T-helper 1 cell treated with Interleukin-12 subunit alpha and Interleukin-12 subunit beta and Interleukin-4 antibody, amounts not matched to agents 30 ng/mL and 1 ng/mL, for 36 hours (primary cell): ENCODE data around the gene GPR152. TPM values are rescaled to one million over a fixed set of nuclear protein-coding genes. Genes with fewer than 3 reads are reported as not detected.

Experiments
- intact Hi-C: fragments of 100-400 bp; cut with micrococcal nuclease; formaldehyde crosslinking; loops from one replicate; pipeline ENCODE4 v1.15.1; 2024
- total RNA-seq: library from RNA; stranded (reverse); gene quantifications from 2 replicates; pipeline ENCODE4 v1.2.3, GENCODE V29; 2022

Gene GPR152
- not detected in 2 replicates for total RNA-seq

DNA sequence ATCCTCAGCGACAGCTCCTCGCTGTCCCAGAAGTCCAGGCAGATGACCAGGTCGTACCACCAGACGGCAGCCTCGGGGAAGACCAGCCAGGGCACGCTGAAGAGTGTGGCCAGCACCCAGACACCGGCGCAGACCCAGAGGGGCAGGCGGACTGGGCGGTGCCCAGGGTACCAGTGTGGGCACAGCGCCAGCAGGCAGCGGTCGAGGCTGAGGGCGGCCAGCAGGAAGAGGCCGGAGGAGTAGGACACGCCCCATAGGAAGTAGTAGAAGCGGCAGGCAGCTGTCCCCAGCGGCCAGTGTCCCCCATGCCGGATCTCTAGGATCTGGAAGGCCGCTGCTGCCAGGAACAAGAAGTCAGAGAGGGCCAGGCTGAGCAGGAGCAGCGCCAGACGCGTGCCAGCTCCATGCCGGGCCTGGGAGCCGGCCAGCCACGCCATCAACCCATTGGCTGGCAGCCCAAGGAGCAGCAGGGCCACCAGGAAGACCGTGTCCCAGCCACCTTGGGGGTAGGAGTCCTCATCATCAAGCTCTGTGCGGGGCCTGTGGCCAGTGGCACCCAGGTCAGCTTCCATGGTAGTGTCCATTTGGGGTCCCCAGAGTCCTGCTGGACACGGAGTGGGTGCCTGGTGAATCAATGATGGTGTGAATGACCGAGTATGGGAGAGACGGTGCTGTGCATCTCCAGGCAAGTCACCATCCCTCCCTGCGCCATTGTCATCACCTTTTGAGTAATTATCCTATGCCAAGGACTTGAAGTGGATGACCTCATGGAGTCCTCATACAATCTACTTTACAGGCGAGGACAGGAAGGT, at the start of gene GPR152:
Gene GPR152 (minus strand): TSS at position 589 of the 812 bp plus-strand sequence. CDS start 5 bp downstream, at position 584.
- intact Hi-C loops: no loop called here

GRCh38 chr11:67501854-67502253, 49.3 kb upstream of the GPR152 start:
- intact Hi-C loops: no loop called here

DNA sequence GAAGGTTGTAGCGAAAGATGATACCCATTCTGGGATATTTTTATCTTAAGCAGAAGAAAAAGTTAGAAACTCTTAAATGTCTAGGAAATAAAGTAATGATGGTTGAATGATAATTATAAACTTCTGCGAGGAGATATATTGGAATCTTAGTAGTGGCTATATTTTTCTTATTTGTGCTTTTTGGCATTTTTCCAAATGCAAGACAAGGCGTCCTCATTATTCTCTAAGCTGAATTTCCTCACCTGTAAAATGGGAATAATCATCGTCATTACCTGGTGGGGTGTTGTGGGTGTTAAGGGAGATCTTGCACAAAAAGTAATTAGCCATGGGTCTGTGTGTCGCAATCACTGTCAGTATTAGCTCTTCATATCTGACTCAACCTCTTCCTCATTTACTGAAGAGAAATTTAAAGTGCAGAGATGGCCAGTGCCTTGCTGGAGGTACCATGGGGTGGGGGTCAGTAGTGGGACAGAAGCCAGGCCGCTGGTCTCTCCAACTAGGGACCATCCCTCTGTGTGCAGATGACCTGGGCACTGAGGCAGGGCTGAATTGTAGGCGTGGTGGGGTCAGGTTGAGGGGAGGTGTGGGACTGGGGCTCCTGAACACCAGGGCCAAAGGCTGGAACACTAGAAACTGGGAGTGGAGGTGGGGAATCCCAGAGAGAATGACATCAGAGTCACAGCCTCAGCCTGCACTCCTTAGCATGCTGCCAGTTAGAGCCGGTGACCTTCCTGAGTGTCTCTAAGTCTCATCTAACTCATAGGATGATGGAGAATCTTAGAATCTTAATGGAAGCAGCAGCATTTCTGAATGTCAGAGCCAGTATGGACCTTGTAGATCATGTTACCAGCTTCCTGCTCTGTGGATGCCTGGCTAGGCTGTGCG, 48.5 kb upstream of the GPR152 start:
- intact Hi-C loops: no loop called here

DNA sequence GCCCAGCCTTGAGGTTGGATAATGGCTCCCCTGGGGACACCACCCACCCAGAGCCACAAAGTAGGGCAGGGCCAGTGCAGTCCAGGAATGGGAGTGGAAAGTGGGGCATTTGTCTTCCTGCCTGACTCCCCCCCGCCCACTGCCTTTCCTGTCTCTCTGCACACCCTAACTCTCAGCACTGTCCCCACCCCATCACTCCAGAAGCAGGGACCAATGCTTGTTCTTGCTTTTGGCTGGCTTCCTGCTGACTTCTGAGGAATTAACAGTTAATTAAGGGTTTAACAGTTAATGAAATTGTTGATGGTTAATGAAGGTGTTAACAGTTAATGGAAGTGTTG, 47.9 kb upstream of the GPR152 start:
- intact Hi-C loops: no loop called here

- intact Hi-C loops: no loop called here
Observed at GRCh38 chr11:67499808-67500483, 47.4 kb upstream of the GPR152 start.

GRCh38 chr11:67498544-67498972, 46.0 kb upstream of the GPR152 start:
- intact Hi-C loops: no loop called here

GRCh38 chr11:67497656-67498291, 45.2 kb upstream of the GPR152 start:
- intact Hi-C loops: no loop called here

- intact Hi-C loops: no loop called here
Observed at GRCh38 chr11:67496113-67496512, 43.6 kb upstream of the GPR152 start.

DNA sequence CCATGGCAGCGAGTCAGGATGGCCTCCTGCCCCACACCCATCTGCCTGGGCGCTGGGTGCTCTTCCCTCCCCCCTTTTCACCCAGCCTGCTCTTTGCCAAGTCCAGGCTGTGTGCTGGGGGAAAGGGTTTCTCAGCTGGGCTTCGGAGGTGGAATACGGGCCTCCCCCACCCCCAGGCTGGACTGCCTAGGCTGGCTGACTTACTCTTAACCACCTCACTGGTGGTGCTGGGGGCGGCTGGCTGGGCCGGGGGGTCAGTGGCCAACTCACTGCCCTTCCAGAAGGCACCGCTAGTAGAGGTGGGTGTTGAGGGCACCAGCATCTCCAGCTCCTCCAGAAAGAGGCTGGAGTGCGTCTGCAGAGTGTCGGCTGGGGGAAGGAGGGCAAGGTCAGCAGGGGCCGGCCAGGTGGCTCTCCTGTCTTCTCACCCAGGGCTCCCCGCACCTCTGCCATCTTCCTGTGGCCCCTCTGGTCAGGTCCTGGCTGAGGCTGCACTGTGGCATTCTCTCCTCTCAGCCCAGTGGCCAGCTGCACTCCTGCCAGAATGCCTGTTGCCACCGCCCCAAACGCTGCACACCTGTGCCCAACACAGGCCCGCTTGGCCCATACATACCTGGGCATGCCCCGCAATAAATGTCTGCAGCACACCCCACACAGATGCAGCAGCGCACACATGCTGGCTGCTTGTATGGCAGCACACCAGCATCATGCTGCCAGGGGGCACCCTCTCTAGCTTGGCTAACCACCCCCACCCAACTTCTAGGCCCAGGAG, 42.9 kb upstream of the GPR152 start:
- intact Hi-C loops: no loop called here

DNA sequence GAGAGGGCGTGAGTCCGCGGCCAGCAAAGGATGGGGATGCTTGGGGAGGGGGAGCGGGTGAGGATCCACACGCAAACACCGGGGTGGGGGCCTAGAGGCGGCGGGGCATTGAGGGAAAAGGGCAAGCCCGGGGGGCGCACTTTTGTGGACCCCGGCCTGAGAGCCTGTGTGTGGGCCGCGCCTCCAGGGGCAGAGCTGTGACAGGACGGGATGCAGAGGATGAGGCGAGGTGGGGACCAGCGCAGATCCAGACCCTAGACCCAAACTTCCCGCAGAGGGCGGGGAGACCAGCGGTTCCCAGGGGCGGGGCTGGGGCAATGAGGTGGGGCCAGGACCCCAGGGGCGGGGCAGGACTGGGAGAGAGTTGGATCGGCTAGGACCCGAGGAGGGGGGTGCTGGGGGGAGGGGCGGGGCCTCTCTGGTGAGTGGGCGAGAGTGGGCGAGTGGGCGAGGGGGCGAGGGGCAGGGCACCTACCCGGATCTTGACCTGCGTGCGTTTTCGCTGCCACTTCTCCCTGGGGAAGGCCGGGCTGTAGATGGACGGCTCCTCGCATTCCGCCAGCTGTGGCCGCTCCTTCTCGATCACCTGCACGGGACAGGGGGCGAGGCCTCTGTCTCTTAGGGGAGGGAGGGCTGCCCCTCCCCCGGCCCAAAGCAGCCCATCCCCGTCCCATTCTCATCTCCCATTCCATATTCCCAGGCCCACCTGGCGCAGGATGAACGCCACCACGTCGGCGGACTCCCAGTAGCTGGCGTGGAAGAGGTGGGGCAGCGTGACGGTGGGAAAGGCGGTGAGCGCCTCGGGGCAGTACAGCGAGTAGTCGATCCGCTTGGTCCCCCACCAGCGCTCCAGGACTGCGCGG, 42.1 kb upstream of the GPR152 start:
- intact Hi-C loops: no loop called here

DNA sequence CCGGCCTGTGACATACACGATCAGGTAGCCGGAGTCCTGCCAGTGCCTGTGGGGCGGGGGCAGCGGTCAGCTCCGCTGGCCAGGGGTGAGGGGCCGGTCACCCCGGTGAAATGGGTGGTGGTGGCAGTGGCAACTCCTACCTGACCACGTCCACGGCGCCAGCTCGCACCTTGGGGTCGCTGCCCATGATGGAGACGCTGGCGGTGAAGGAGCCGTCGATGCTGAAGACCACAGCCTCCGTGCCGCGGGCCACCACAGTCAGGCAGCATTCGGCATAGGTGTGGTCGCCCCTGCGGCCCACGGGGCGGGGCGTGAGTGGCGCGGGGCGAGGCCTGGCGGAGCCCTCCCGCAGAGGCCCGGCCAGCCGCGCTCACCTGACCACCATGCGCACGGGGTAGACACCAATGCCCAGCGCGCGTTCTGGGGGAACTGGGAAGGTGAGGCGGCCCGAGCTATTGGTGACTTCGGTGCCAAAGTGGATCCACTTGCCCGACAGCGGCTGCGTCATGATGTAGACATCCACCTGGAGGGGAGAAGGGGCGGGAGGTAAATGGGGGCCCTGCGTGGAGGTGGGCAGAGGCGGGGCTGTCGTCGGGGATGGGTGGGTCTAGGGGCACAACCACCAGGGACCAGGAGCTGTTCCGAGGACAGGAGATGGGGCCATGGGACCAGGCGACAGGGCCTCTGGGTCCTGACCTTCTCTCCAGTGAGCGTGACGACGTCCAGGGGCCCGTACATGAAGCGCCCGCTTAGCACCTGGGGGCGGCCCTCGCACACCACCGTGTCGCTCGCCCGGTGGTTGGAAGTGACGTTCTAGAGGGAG, 41.2 kb upstream of the GPR152 start:
- intact Hi-C loops: no loop called here

- intact Hi-C loops: no loop called here
Observed at GRCh38 chr11:67492801-67493547, 40.4 kb upstream of the GPR152 start.

GRCh38 chr11:67492069-67492727, 39.7 kb upstream of the GPR152 start:
- intact Hi-C loops: no loop called here

GRCh38 chr11:67491276-67492068, 38.9 kb upstream of the GPR152 start:
- intact Hi-C loops: no loop called here

DNA sequence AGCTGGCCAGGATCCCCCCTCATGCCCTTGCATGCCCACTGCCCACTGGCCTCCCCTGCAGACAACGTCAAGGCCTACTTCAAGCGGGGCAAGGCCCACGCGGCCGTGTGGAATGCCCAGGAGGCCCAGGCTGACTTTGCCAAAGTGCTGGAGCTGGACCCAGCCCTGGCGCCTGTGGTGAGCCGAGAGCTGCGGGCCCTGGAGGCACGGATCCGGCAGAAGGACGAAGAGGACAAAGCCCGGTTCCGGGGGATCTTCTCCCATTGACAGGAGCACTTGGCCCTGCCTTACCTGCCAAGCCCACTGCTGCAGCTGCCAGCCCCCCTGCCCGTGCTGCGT, 38.2 kb upstream of the GPR152 start:
- intact Hi-C loops: no loop called here

GRCh38 chr11:67489885-67490726, 37.6 kb upstream of the GPR152 start:
- intact Hi-C loops: loop anchor here (10.0 kb wide), 1 partner anchor 1875 kb away; the partner anchor contains the start of genes MAP3K11 and PCNX3
